Ovary (tissue), 9 donors: ENCODE measurements around the gene TXNL1. TPM values are rescaled to one million over a fixed set of nuclear protein-coding genes. Genes with fewer than 3 reads are reported as not detected.

ENCODE experiments used
- DNase-seq, 5 donors: peaks; one replicate each; pipeline ENCODE4 v3.0.0-alpha.2; 2019 to 2020
- H3K27ac ChIP-seq, 2 donors: fragments of 200-600 bp; one replicate each; pipeline versions ENCODE4 v1.5.1 to v1.8.0; 2019 to 2022
- H3K27me3 ChIP-seq: fragments of 200-600 bp; one replicate; pipeline ENCODE4 v1.8.0; 2022
- H3K36me3 ChIP-seq: fragments of 200-600 bp; sonication (generic); one replicate; pipeline ENCODE4 v1.5.1; 2019
- H3K4me1 ChIP-seq: one replicate; pipeline ENCODE4 v1.8.1; 2013; ENCODE audit warnings: mild to moderate bottlenecking, moderate library complexity; ENCODE audit not compliant: insufficient read depth
- H3K4me3 ChIP-seq: fragments of 200-600 bp; sonication (generic); one replicate; pipeline ENCODE4 v1.5.1; 2017
- H3K9me3 ChIP-seq, 2 donors: fragments of 200-600 bp in 1 of 2; sonication (generic) in 1 of 2; one replicate each; pipeline versions ENCODE4 v1.5.1 to v1.8.1; 2013 to 2019; ENCODE audit warnings: mild to moderate bottlenecking in 1 of 2, moderate library complexity in 1 of 2
- EP300 ChIP-seq: sonication (generic); formaldehyde crosslinking; IDR thresholded peaks from one replicate; pipeline ENCODE4 v1.6.1; 2017; ENCODE audit warnings: antibody characterized with exemption
- POLR2A ChIP-seq: fragments of 450-650 bp; IDR thresholded peaks from one replicate; pipeline ENCODE4 v1.6.1; 2017; ENCODE audit warnings: antibody characterized with exemption, mild to moderate bottlenecking, moderate library complexity
- WGBS, 3 donors: extraction: QIAGEN DNeasy Blood & Tissue Kit in 1 of 3; methylation state at CpG; one replicate each; pipeline versions ENCODE4 v1.1.5 to v1.1.7; 2013 to 2017; 5-methylcytosine and 5-hydroxymethylcytosine counted together
- intact Hi-C, 4 donors: fragments of 100-400 bp; cut with DNase I; formaldehyde crosslinking; loops; one replicate each; pipeline versions ENCODE4 v1.11.0 to v1.15.1; 2022 to 2023
- polyA plus RNA-seq, 2 donors: library from polyadenylated mRNA; stranded (reverse); fragments of 200-250 nt in 1 of 2; fragments of 350-450 nt in 1 of 2; fragmentation: Illumina TruSeq in 1 of 2; extraction: RNeasy Lipid Tissue Mini Kit (QIAGEN cat#74804) in 1 of 2; gene quantifications; one replicate each; pipeline ENCODE4 v1.2.3, GENCODE V29; 2013 to 2014
- total RNA-seq, 7 donors: library from RNA; depleted of rRNA in 2 of 7; stranded (reverse); fragments of >200 nt in 2 of 7; fragmentation: NEBNext Ultra II Directional in 3 of 7; extraction: Animal tissue kit (Norgen Biotek cat#: 25700) in 3 of 7; gene quantifications; one replicate each; pipeline versions ENCODE4 v1.1.0 to v1.2.4, GENCODE V29; 2016 to 2023
- TF ChIP-seq, protein P1 (sequence below), 3 donors: fragments of 450-650 bp in 2 of 3; fragments of 200-600 bp in 1 of 3; IDR thresholded peaks; one replicate each; pipeline versions ENCODE4 v1.5.1 to v1.8.0; 2016 to 2022; ENCODE audit warnings: antibody characterized with exemption in 3 of 3, mild to moderate bottlenecking in 1 of 3
- donor health status: DM: no; HTN: no; CAD: no; lungs with moderate emphysema.
- donor health status: DM: no; HTN: no; CAD: no.
- donor health status: Bipolar disorder and iron deficiency.
- donor health status: DM: yes; HTN: yes; CAD: no.
- donor health status: DM: no; HTN: no; CAD: no.
- donor health status: DM: yes; HTN: yes; CAD: no.

Gene TXNL1
- total and polyA plus RNA-seq, 9 donors: 34.6 to 109 (median 61.9) TPM

DNA sequence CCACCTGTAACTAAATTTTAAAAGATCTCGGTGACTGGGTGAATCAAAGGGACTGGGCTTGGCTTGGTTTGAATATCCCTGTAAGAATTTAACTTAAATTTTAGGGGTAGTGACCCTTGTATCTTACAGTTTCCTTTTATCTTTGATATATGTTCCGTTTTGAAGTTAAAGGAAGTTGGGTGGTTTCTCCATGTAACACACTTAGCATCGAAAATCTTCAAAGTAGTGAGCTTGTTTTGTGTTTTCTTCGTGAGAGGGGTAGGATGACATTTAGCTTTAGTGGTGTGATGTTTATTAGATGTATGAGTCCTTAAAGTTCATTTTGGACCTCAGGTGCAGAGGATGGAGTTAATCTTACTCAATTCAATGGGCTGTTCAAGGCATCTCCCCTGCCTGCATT lies 14.4 kb upstream of the TXNL1 start:
- H3K27me3 ChIP-seq: no peaks in the 10 kb centered on the region
- TF ChIP-seq EP300: no peak
- TF ChIP-seq, protein P1, sequence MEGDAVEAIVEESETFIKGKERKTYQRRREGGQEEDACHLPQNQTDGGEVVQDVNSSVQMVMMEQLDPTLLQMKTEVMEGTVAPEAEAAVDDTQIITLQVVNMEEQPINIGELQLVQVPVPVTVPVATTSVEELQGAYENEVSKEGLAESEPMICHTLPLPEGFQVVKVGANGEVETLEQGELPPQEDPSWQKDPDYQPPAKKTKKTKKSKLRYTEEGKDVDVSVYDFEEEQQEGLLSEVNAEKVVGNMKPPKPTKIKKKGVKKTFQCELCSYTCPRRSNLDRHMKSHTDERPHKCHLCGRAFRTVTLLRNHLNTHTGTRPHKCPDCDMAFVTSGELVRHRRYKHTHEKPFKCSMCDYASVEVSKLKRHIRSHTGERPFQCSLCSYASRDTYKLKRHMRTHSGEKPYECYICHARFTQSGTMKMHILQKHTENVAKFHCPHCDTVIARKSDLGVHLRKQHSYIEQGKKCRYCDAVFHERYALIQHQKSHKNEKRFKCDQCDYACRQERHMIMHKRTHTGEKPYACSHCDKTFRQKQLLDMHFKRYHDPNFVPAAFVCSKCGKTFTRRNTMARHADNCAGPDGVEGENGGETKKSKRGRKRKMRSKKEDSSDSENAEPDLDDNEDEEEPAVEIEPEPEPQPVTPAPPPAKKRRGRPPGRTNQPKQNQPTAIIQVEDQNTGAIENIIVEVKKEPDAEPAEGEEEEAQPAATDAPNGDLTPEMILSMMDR (IDR thresholded peaks at IDR 0.05): no peak
- no peak for TF ChIP-seq POLR2A
- no peak for DNase-seq
- no peaks in the 10 kb centered on the region for H3K36me3 ChIP-seq
- peaks cover 2% of the 10 kb centered on the region for H3K4me1 ChIP-seq
- H3K9me3 ChIP-seq: no peaks in the 10 kb centered on the region
- intact Hi-C loops: no loop called here
- no peak overlapping the region for H3K4me3 ChIP-seq
- H3K27ac ChIP-seq: no peak overlapping the region
- WGBS, 3 donors: 74 to 80% (median 78%) methylated on average over 4 of the region's 4 CpGs

DNA sequence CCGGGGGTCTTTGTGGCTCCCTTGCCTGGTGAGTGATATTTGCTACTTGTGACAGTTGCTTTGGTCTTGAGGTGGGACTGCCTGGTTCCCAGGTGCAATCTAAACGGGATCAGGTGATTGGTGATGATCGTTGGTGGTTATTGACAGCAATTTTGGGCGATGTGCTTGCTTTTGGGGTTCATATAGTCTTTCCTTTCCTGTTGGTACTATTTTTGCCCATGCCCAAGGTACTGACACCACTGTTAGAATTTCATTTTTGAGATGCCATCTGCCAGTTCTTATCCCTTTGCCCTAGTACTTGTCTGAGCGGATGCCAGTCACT lies 13.3 kb upstream of the TXNL1 start:
- intact Hi-C loops: no loop called here
- Histone ChIP-seq H3K4me1 (peaks cover 2% of the 10 kb centered on the region), H3K27me3 (no peaks in the 10 kb centered on the region), H3K9me3 (no peaks in the 10 kb centered on the region), H3K36me3 (no peaks in the 10 kb centered on the region), H3K4me3 (peak overlapping the region; percentile 89), H3K27ac (peak overlapping the region in 1 of 2 donors; percentile 53)
- TF ChIP-seq POLR2A: no peak
- TF ChIP-seq, protein P1 (IDR thresholded peaks at IDR 0.05): no peak
- TF ChIP-seq EP300: no peak
- 3 to 6% (median 4%) methylated on average over 5 of the region's 5 CpGs for WGBS, 3 donors
- no peak for DNase-seq

DNA sequence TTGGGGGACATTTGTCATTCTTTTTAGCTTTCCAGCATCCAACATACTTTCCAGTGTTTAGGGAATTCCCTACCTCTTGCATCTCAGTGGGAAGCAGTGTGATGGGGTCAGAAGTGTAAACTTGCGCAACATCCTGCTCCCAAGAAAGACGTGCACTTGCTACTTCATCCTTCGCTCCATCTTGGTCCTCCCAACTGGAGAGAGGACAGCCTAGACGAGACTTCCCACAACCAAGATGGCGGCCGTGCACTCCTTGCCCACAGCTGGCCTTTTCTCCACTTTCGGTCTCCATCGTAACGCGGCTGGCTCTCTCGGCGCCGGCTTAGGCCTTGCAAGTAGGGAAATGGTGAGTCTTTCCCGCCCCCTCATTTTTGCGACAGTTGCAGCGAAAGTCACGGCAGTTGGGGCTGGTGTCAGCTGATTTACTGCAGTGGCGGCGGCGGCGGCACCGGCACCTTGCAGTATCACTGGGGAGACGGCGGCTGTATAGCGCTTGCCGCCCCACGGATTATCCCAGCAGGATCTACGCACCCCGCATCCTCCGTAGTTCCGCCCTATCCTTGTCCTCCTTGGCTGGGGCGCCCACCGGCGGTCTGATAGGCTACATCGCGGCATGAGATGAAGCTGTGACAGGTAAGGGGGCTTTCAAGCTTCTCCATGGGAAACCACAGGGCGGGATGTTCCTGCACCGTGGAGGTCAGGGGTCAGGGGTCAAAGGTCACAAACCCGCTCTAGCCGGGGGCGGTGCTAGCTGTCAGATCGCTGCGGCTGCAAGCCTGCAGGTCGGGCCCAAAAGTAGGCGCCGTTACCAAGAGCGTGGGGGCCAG lies 12.8 kb upstream of the TXNL1 start, which contains the start of gene WDR7:
WDR7 (plus strand) TSS at position 416 of the 827 bp plus-strand sequence. CDS start 21,157 bp downstream, outside the sequence.
- H3K4me3 ChIP-seq: peak within 1 kb of the TSS; percentile 89
- DNase-seq: peak; percentile 93 to 96 (median 94)
- no peaks in the 10 kb centered on the region for H3K36me3 ChIP-seq
- WGBS, 3 donors: 0 to 1% (median 1%) methylated on average over 41 to 47 of the region's 47 CpGs
- intact Hi-C loops: no loop called here
- peaks cover 2% of the 10 kb centered on the region for H3K4me1 ChIP-seq
- no peak for TF ChIP-seq POLR2A
- no peak for TF ChIP-seq EP300
- TF ChIP-seq, protein P1 (IDR thresholded peaks at IDR 0.05): no peak
- H3K9me3 ChIP-seq: no peaks in the 10 kb centered on the region
- H3K27me3 ChIP-seq: no peaks in the 10 kb centered on the region
- H3K27ac ChIP-seq: peak within 1 kb of the TSS in 1 of 2 donors; percentile 53

DNA sequence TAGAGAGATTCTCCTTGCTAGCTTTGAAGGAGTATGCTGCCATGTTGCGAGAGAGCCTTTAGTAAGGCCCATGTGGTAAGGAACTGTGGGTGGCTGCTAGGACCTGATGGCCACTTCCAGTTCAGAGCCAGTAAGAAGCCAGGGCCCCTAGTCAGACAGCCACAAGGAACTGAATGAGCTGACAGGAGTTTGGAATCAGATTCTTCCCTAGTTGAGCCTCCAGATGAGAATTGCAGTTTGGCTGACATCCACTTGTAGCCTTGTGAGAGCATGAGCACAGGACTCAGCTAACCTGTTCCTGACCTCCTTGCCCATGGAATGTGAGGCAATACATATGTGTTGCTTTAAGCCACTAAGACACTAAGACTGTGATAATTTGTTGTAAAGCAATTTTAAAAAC lies 11.6 kb upstream of the TXNL1 start:
- no peak overlapping the region for H3K27ac ChIP-seq
- peaks cover 2% of the 10 kb centered on the region for H3K4me1 ChIP-seq
- no peaks in the 10 kb centered on the region for H3K36me3 ChIP-seq
- 89 to 100% (median 100%) methylated on average over 1 of the region's 1 CpG for WGBS, 3 donors
- TF ChIP-seq, protein P1 (IDR thresholded peaks at IDR 0.05): no peak
- TF ChIP-seq POLR2A: no peak
- TF ChIP-seq EP300: no peak
- no peaks in the 10 kb centered on the region for H3K9me3 ChIP-seq
- intact Hi-C loops: no loop called here
- no peaks in the 10 kb centered on the region for H3K27me3 ChIP-seq
- H3K4me3 ChIP-seq: no peak overlapping the region
- DNase-seq: no peak
